HL-60 (cell line): ENCODE results near the gene SPATA46.

Experiments used
- DNase-seq, 2 experiments: peaks; one replicate each; pipeline ENCODE4 v3.0.0-alpha.2; 2010 to 2020; ENCODE audit warnings: low read depth in 1 of 2, low spot score in 1 of 2
- H3K27ac ChIP-seq: fragments of 250-450 bp; sonication (Bioruptor Pico); replicated peaks from 2 replicates; pipeline ENCODE4 v1.5.1; 2020; ENCODE audit warnings: mild to moderate bottlenecking, moderate library complexity
- H3K27me3 ChIP-seq: fragments of 250-450 bp; sonication (Bioruptor Pico); 2 replicates; pipeline ENCODE4 v1.5.1; 2021; ENCODE audit warnings: mild to moderate bottlenecking, moderate library complexity; ENCODE audit not compliant: insufficient read depth, poor library complexity, severe bottlenecking
- H3K4me3 ChIP-seq: replicated peaks from 2 replicates; pipeline ENCODE4 v1.5.1; 2011; ENCODE audit warnings: mild to moderate bottlenecking, control low read depth, low read length; ENCODE audit not compliant: insufficient read depth
- CTCF ChIP-seq: IDR thresholded peaks from one replicate; pipeline ENCODE4 v1.5.1; 2011; ENCODE audit warnings: low read length, control low read depth, inconsistent platforms; ENCODE audit not compliant: insufficient read depth
- GABPA ChIP-seq: IDR thresholded peaks from 2 replicates; pipeline ENCODE4 v1.6.1; 2012; ENCODE audit warnings: low read depth
- POLR2AphosphoS5 ChIP-seq: IDR thresholded peaks from 2 replicates; pipeline ENCODE4 v1.6.1; 2012; ENCODE audit warnings: low read depth
- REST ChIP-seq: IDR thresholded peaks from 2 replicates; pipeline ENCODE4 v1.6.1; 2012; ENCODE audit warnings: low read depth; ENCODE audit not compliant: insufficient replicate concordance
- SPI1 ChIP-seq: IDR thresholded peaks from 2 replicates; pipeline ENCODE4 v1.6.1; 2012; ENCODE audit warnings: low read depth, mild to moderate bottlenecking, borderline replicate concordance

SPATA46 gene

GRCh38 chr1:162384601-162385279, 8.1 kb upstream of the SPATA46 start:
- Histone ChIP-seq H3K4me3 (no peak overlapping the region), H3K27ac (no peak overlapping the region), H3K27me3 (no peaks in the 10 kb centered on the region)
- no peak for TF ChIP-seq GABPA
- TF ChIP-seq POLR2AphosphoS5, result no peak
- no peak for TF ChIP-seq CTCF
- no peak for TF ChIP-seq SPI1
- TF ChIP-seq REST, result no peak
- no peak for DNase-seq

- Histone ChIP-seq H3K27ac (no peak overlapping the region), H3K4me3 (no peak overlapping the region), H3K27me3 (no peaks in the 10 kb centered on the region)
- no peak for DNase-seq
- TF ChIP-seq CTCF (no peak), GABPA (no peak), REST (no peak), SPI1 (no peak), POLR2AphosphoS5 (no peak)
These were observed 7.5 kb upstream of the SPATA46 start for GRCh38 chr1:162384116-162384515.

- Histone ChIP-seq H3K4me3 (no peak overlapping the region), H3K27ac (no peak overlapping the region), H3K27me3 (no peaks in the 10 kb centered on the region)
- no peak for DNase-seq
- no peak for TF ChIP-seq GABPA
- TF ChIP-seq REST, result no peak
- no peak for TF ChIP-seq SPI1
- no peak for TF ChIP-seq CTCF
- TF ChIP-seq POLR2AphosphoS5, result no peak
These were observed 6.9 kb upstream of the SPATA46 start for GRCh38 chr1:162383516-162383915.
